NCI-H128 (cell line): ENCODE results near the gene NUCB2.
"Not testable (repeated sequence)": the region's sequence is repeated elsewhere in the genome, so short reads cannot be mapped to it uniquely, and the experiment has no call there.

ENCODE experiments used
- DNase-seq: peaks from one replicate; lab custom pipeline; 2025; ENCODE audit not compliant: unreplicated experiment; lab: John Stamatoyannopoulos, UW

NUCB2 gene

DNA sequence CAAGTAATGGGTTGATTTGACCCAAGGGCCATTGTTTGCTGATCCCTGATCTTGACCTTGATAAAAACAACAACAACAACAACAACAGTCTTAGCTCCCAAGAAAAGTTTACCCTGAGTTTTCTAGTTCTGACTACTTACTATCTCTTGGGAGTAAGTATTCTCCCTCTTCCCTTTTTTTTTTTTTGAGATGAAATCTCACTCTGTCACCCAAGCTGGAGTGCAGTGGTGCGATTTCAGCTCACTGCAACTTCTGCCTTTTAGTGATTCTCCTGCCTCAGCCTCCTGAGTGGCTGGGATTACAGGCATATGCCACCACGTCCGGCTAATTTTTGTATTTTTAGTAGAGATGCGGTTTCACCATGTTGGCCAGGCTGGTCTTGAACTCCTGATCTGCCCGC is 8.0 kb upstream of the NUCB2 start:
- not testable (repeated sequence) for DNase-seq

DNA sequence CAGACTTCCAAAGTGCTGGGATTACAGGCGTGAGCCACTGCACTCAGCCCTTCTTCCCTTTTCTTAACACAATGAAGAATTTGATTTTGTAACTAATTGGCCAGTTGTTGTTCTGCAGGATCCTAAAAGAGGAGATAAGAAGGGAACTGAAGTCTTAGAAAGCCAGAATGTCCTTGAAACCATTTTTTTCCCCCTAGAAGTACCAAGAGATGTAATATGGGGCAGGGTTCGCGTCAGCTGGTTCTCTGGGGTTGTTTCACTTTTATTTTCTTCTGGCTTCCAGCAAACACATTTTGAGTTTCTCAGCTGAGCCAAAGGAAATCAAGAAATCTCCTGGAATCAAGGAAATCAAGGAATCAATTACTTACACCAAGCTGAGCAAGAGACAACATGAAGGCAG is 7.6 kb upstream of the NUCB2 start:
- no peak for DNase-seq

DNA sequence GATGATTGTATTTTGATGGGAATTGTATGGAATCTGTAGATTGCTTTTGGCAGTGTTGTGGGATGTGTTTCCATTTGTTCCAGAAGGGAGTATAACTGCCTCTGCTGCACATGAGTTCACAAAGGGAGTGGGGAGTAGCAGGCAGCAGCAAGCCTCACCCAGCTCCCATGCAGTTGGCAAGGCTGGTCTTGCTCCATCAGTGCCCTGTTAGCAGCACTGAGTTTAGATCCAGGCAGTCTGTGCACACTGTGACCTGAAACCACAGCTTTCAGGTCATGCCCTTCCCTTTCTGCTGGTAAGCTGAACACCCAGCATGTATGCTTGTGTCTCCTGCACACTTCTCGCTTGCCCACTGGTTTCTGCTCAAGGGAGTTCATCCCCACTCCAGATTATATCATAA is 3.7 kb upstream of the NUCB2 start:
- DNase-seq, result no peak

DNA sequence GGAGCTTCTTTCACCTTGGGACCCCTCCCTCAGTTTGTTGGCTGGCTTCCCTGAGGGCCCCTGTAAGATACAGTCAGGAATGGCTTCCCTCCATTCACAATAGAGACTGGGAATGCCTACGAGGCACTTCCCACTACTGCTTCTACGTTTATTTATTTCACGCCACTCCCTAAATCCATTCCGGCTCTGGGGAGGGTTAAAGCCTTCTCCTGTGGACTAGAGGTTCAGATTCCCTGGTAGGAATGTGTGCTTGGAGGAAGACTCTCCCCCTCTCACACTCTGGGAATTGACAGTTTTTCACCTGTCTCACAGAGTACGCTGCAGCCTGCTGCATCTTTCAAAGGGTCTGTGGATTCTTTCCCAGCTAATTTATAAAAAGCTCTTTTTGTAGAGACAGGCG is 3.3 kb upstream of the NUCB2 start:
- DNase-seq, result no peak

DNA sequence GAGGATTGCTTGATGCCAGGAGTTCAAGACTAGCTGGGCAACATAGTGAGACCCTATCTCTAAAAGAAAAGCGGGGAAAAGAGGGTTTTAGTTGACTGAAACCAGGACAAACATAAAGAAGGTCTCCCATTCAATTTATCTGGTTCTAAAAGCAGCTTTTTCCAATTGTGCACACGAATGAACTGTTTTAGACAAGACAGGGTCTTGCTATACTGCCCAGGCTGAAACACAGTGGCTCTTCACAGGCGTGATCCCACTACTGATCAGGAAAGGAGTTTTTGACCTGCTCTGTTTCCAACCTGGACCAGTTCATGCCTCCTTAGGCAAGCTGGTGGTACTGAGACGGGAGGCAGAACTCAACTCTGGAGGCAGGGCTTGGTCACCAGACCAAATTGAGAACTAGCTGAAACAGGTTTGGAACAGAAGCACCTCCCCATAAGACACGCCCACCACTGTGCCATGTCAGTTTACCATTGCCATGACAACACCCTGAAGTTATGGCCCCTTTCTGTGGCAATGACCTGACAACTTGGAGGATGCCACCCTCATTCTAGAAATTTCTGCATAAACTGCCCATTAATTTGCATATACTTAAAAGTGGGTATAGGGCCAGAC is 2.8 kb upstream of the NUCB2 start:
- DNase-seq, result no peak

DNA sequence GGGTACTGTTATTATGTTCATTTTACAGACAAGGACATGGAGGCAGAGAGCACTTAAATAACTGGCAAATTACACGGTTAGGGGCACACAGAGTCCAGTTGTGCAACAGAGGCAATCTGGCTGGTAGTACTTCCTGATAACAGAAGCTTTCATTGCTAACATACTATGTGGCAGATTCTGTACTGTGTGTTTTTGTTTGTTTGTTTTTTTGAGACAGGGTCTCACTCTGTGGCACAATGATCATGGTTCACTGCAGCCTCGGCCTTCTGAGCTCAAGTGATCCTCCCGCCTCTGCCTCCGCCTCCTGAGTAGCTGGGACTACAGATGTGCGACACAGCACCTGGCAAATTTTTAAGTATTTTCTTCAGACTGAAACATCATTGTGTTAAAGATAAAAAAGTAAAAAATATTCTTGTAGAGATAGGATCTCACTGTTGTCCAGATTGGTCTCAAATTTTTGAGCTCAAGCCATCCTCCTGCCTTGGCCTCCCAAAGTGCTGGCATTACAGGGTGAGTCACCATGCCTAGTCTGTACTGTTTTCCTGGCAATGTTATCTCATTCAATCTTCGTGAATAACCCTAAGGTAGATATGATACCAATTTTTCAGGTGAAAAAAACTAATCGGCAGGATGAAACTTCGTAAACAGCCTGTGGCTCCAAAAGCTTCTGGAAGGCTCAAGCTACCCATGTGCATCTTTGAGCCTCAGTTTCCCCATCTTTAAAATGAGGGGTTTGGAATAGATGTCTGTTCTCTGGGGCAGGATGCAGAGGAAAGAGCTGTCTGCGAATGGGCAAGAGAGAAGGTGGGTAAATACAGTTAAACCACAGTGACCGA is 921 bp upstream of the NUCB2 start:
- DNase-seq, result no peak

DNA sequence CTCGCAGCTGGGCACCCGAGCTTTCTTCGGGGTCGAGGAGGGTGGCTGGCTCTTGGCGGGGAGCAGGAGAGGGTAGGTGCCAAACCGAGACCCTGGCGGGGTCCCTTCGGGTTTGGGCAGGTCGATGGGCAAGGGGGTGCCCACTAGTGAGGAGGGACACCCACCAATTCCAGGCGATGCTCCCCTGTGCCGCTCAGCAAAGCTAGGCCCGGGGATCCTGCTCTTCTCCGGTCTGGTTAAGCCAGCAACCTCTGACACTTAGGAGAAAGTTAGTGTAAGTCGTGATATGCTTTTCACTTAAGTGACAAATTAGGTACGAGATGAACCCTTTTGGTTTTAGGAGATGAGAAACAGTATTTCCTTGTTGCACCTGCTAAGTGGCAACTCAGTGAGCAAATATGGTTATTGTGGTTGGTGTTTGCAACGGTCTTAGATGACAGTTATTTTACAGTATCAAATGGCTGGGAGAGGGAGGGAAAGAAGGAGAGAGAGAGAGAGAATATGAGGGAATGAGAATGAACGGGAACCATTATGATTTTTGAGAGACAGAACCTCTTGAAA is 565 bp downstream of the NUCB2 start:
- DNase-seq, result no peak

DNA sequence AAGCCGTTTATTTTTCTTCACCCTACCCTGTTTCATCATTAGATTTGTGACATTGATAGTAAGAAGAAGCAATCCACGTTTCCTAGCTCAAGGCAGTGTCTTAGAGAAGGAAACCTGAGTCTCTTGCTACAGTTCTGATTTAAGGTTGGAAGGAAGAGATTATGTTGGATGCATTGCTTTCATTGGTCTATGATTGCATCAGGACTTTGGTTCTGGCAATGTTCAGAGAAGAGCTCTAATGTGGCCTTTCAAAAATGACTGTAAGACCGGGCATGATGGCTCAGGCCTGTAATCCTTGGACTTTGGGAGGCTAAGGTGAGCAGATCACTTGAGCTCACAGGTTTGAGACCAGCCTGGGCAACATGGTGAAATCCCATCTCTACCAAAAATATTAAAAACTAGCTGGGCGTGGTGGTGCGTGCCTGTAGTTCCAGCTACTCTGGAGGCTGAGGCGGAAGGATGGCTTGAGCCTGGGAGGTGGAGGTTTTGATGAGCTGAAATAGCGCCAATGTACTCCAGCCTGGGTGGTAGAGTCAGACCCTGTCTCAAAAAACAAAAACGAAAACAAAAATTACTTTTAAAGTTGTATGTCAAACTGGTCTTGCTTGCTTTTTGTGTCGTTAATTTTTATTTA is 4.1 kb downstream of the NUCB2 start:
- DNase-seq, result no peak

DNA sequence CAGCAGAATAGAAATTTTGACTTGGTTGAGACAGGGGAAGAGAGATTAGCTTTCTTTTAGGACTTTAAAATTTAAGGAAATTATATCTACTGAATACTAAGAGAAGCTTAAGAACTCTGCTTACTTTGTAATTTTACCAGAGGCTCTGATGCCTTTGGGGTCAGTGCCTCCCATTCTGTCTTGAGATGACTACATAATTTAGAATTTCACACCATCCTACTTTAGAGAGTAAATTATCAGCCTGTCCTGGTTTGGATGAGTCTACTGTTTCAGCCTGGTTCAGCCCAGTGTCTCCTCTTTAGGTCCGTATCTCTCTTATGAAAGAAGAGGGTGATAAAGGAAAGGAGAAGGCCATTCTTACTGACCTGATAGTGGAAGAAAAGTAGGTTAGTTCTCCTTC is 9.8 kb downstream of the NUCB2 start:
- no peak for DNase-seq

DNA sequence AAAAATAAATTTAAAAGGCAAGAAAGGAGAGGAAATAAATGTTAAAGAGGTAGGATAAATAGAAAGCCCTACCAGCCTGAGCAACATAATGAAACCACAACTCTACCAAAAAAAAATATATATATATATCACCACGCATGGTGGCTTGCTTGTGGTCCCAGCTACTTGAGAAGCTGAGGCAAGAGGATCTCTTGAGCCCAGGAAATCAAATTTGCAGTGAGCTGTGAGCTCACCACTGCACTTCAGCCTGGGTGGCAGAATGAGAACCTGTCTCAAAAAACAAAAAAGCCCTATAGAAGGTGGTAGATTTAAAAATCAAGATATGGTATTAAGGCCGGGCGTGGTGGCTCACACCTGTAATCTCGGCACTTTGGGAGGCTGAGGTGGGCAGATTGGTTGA is 10.5 kb downstream of the NUCB2 start:
- DNase-seq, result no peak

DNA sequence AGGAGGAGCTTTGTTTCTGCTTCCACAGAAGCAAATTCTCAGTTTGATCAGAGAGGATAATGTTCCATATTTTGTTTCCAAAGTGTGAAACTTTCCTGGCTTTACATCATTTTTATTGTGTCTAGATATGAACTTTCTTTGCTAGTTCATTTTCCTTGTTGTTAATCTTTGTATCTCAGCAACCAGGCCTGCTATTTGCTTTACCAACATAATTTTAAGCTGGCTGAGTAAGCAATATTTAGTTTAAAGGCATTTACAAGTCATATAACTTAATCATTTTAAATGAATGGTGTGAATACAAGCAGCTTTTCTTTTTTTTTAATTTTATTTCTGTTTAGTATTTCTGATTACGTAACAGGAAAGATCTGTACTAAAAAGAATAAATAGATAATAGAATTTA is 15.2 kb downstream of the NUCB2 start:
- DNase-seq, result no peak

DNA sequence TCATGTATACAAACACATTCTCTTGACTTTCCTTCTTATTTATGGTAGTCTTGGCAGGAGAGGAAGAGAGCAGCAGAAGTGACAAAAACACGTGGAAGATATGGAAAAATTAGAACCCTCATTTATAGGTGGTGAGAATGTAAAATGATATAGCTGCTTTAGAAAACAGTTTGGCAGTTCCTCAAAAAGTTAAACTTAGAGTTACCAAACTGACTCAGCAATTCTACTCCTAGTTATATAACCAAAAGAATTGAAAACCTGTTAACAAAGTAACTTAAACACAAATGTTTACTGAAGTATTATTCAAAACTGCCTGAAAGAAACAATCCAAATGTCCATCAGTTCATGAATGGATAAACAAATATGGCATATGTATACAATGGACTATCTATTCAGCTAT is 16.8 kb downstream of the NUCB2 start:
- no peak for DNase-seq

DNA sequence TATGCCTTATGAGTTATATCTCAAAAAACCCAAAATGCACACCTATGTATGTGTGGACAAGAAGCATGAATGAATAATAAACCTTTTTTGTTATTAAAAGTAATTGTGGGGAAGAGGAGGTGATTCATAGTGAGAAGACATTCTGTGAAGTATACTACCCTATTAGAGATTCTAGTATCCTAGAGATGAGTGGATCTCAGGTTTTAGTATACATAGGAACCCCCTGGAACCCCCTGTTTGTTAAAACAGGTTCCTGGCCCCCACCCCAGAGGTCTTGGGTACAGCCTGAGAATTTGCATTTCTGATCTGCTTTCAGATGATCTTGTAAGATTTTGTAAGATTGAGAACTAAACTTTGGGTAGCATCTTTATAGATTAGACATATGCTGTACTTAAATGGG is 17.5 kb downstream of the NUCB2 start:
- no peak for DNase-seq

DNA sequence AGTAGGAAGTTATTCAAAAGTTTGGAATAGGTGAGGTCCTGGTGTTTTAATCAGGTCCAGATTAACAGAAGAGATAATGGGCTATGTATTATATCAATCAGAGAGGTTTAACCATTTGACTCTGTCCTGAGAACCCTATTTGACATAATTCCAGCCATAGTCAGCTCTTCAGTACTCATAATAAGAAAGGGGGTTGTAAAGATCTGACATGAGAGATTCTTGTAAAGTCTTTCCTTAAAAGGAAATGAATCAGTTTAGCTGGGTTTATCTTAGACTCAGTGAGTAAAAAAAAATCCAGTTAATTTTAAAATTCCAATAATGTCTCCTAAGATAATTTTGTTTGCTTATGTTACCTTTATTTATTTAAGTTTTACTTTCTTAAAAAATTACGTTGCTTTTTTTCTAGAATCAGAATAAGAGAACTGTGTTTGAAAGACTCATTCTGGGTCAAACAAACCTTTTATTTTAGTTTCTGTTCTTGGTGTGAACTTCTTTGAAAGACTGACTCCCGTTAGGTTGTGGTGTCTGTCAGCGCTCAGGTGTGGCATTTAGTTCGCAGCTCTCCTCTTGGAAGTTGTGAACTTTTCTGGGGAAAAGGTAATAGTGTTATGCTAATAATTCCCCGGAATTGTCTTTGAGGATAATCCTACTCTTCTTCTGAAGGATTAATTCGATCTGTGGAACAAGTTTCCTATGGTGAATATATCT is 20.5 kb downstream of the NUCB2 start:
- no peak for DNase-seq

DNA sequence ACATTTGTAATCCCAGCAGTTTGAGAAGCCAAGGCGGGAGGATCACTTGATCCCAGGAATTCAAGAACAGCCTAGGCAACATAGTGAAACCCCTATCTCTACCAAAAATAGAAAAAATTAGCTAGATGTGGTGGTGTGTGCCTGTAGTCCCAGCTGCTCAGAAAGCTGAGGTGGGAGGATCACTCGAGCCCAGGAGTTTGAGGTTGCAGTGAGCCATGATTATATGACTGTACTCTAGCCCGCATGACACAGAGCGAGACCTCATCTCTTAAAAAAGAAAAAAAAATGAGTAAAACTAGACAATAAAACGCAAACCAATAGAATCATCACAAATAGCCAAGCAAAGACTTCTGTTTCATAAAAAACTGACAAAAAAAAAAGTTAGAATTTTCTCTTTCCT is 21.8 kb downstream of the NUCB2 start:
- no peak for DNase-seq

DNA sequence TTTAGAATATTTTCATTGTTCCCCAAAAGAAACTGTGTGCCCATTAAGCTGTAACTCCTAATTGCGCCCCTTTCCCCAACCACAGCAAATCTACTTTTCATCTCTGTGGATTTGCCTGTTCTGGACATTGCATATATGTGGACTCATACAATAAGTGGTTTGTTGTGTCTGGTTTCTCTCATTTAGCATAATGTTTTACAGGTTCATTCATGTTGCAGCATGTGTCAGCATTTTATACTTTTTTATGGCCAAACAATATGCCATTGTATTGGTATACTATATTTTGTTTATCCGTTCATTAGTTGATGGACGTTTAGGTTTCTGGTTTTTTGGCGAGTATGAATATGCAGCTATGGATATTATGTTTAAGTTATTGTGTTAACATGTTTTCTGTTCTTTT is 23.8 kb downstream of the NUCB2 start:
- no peak for DNase-seq

DNA sequence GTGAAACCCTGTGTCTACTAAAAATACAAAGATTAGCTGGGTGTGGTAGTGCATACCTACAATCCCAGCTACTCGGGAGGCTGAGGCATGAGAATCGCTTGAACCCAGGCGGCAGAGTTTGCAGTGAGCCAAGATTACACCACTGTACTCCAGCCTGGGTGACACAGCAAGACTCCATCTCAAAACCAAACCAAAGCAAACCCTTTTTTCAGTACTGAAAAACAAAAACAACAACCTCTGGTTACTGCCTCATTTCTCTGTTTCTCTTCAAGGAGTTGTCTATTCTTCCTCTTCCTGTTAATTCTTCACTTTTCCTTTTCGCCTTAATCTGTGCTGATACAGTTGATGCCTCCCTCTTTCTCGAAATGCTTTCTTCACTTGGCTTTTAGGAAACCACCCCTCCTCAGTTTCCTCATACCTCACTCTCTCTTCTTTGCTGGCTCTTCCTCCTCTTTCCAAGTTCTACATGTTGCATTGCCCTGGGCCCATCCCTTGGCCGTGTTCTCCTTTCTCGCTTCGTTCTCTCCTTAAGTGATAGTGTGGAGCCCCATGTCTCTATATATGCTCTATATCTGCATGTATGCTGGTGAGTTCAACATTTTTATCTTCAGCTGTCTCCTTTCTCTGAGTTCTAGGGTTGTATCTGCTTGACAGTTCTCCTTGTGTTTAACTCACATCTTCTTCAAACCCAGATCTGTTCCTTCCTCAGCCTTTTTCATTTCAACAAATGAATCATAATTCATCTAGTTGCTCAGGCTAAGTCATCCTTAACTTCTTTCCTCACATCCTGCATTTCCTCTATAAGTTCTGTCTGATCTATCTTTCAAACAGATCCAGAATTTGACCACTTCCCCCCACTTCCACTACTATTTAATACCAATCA is 37.1 kb downstream of the NUCB2 start:
- no peak for DNase-seq

DNA sequence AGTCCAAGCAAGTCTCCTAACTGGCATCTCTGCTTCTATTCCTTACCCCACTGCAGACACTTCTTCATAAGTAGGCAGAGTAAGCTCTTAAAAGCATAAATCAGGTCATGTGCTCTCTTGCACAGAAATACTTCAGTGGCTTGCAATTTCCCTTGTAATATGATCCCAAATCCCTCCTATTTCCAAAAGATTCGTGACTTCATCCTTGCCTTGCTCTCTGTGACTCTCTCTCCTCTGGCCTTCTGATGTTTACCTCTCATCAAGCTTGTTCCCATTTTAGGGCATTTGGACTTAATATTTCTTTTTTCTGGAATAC is 37.7 kb downstream of the NUCB2 start:
- DNase-seq, result no peak

DNA sequence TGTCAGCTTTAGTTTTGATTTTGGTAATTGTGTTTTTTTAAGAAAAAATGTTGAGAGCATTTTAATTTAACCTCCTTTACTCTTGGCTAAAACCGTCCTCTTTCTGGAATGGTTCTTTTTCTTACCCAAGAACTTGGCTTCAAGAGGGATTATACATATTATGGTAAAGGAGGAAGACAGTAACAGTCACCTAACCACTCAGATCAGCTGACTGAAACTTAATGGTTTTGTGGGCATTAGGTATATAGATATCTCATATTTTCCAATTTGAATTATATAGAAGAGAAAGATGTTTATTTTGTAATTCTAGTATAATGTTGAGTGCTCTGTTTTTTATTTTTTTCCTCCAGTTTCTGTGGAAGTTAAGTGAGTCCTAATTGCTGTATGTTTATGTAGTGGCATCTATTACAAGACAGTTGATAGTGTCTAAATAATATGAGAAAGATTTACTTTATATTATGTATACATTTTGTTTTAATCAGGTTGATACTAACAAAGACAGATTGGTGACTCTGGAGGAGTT is 38.4 kb downstream of the NUCB2 start:
- DNase-seq, result no peak

DNA sequence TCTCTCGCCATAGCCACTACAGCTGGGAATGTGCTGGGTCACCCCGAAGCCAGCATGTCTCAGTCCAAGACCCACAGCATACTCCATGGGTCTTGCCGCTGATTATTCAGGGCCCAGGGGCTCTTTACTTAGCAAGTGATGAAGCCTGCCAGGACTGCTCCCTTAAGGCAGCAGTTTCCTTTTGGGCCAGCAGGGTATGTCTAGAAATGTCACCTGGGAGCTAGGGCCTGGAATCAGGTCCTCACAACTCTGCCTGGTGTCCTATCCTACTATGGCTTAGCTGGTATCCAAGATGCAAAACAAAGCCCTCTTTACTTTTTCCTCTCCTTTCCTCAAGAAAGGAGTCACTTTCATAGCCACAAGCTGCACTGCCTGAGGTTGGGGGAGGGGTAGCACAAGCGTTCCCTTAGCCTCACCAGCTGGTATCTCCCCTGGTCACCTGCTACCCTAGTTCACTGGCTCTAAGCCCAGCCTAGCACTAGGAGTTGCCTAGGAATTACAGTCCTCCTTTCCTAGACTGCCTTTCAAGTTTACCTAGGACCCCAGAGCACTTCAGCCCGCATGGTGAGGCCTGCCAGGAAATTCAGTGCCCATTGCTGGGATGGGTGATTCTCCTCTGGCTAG is 52.4 kb downstream of the NUCB2 start:
- DNase-seq, result no peak
